Activated B cell treated with CpG ODN at 0.5 μM for 24 hours (primary cell): ENCODE results near the gene OTOA. TPM values are rescaled to one million over a fixed set of nuclear protein-coding genes. Genes with fewer than 3 reads are reported as not detected.
"Not testable (repeated sequence)": the region's sequence is repeated elsewhere in the genome, so short reads cannot be mapped to it uniquely, and the experiment has no call there.

Source experiments
- ATAC-seq: fragments of 200-7000 bp; cut with Tn5 transposase; one replicate; pipeline ENCODE4 v1.10.0; 2021; ENCODE audit warnings: low read depth, mild to moderate bottlenecking, moderate library complexity
- CTCF ChIA-PET: fragments of 350-600 bp; sonication (Branson Sonifier 250); formaldehyde crosslinking; loops from one replicate; lab custom pipeline; 2021; ENCODE audit warnings: antibody characterized with exemption; lab: Charles Lee
- POLR2A ChIA-PET: fragments of 350-600 bp; sonication (Branson Sonifier 250); formaldehyde crosslinking; loops from one replicate; lab custom pipeline; 2021; ENCODE audit warnings: antibody characterized with exemption; lab: Charles Lee
- DNase-seq: peaks from one replicate; pipeline ENCODE4 v3.0.0; 2022
- H3K27ac Mint-ChIP-seq: one replicate; pipeline ENCODE4 v1.8.0; 2020; ENCODE audit warnings: mixed read lengths
- H3K27me3 Mint-ChIP-seq: one replicate; pipeline ENCODE4 v1.8.0; 2021; ENCODE audit warnings: mixed read lengths
- H3K36me3 Mint-ChIP-seq: one replicate; pipeline ENCODE4 v1.8.0; 2021; ENCODE audit warnings: low read depth, mixed read lengths
- H3K4me1 Mint-ChIP-seq: one replicate; pipeline ENCODE4 v1.8.0; 2021; ENCODE audit warnings: mixed read lengths
- H3K4me3 Mint-ChIP-seq: one replicate; pipeline ENCODE4 v1.8.0; 2020; ENCODE audit warnings: mild to moderate bottlenecking, mixed read lengths
- H3K9me3 Mint-ChIP-seq: one replicate; pipeline ENCODE4 v1.8.0; 2020; ENCODE audit warnings: mixed read lengths
- CTCF ChIP-seq: fragments of 200-600 bp; IDR thresholded peaks from one replicate; pipeline ENCODE4 v1.8.0; 2022; ENCODE audit warnings: antibody characterized with exemption, mild to moderate bottlenecking
- intact Hi-C: fragments of 100-400 bp; cut with micrococcal nuclease; formaldehyde crosslinking; loops from one replicate; pipeline ENCODE4 v1.15.1; 2024
- total RNA-seq: library from RNA; stranded (reverse); gene quantifications from 2 replicates; pipeline ENCODE4 v1.2.3, GENCODE V29; 2022

OTOA gene
- total RNA-seq, 1 donor from 2014 or later, result 0.60 TPM

DNA sequence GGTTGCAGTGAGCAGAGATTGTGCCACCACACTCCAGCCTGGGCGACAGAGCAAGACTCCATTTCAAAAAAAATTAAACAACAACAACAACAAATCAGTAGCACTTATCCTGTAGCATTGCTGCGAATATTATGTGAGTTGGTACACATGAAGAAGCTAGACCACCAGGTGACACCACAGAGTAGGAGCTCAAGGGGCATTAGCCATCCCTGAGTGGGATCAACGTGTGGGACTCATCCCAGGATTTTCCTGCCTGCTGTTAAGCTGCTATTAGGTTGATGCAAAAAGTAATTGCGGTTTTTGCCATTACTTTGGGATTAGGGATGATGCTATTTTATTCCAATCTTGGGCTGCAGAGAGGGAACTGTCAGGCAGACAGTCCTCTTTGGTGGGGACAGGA lies 47.2 kb downstream of the OTOA start:
- intact Hi-C loops, result no loop called here
- H3K36me3 Mint-ChIP-seq, result no peaks in the 10 kb centered on the region
- no peak for TF ChIP-seq CTCF
- CTCF ChIA-PET, result interaction anchor here (0.7 to 1.7 kb wide), 3 partner anchors 90 to 128 kb away, joined by 3 to 7 read pairs (median 3); no protein-coding TSS in a partner anchor
- H3K4me3 Mint-ChIP-seq, result no peak overlapping the region
- peaks cover 2% of the 10 kb centered on the region for H3K4me1 Mint-ChIP-seq
- POLR2A ChIA-PET, result no interaction called here
- no peak for DNase-seq
- no peak overlapping the region for H3K27ac Mint-ChIP-seq
- H3K27me3 Mint-ChIP-seq, result no peaks in the 10 kb centered on the region
- no peaks in the 10 kb centered on the region for H3K9me3 Mint-ChIP-seq
- no peak for ATAC-seq

GRCh38 chr16:21713549-21714368 lies 50.0 kb downstream of the OTOA start:
- Mint-ChIP-seq H3K27ac (peak overlapping the region; percentile 14), H3K36me3 (no peaks in the 10 kb centered on the region), H3K9me3 (no peaks in the 10 kb centered on the region), H3K4me1 (no peaks in the 10 kb centered on the region), H3K4me3 (no peak overlapping the region), H3K27me3 (no peaks in the 10 kb centered on the region)
- TF ChIP-seq CTCF, result no peak
- DNase-seq (no peak), ATAC-seq (no peak)
- intact Hi-C loops, result no loop called here
- CTCF ChIA-PET, result interaction anchor here (1.5 kb wide), 1 partner anchor 131 kb away, joined by 4 read pairs; no protein-coding TSS in a partner anchor
- POLR2A ChIA-PET, result no interaction called here

DNA sequence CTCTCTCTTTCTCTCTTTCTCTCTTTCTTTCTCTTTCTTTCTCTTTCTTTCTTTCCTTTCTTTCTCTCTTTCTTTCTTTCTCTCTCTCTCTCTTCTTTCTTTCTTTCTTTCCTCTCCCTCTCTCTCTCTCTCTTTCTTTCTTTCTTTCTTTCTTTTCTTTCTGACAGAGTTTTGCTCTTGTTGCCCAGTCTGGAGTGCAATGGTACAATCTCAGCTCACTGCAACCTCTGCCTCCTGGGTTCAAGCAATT lies 50.5 kb downstream of the OTOA start:
- H3K27me3 Mint-ChIP-seq, DNase-seq, ATAC-seq, H3K9me3 Mint-ChIP-seq, H3K4me3 Mint-ChIP-seq, CTCF ChIA-PET, intact Hi-C loops, H3K4me1 Mint-ChIP-seq, H3K36me3 Mint-ChIP-seq, POLR2A ChIA-PET: not testable (repeated sequence)
- peak overlapping the region; percentile 14 for H3K27ac Mint-ChIP-seq

DNA sequence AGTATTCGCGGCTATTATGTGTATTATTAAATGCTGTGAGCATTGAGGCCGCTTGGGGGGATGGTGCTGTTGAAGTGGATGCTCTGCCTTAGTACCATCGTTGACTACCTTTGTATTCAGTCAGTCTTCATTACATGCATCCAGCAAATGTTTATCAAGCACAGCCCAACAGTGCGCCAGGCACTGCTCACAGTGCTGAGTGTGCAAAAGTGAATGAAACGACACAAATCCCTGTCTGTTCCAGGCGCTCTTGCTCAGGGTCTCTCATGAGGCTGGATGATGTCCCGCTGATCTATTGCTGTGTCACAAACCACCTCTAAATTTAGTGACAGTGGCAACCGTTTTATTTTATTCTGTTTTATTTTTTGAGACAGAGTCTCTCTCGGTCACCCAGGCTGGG lies 53.8 kb downstream of the OTOA start:
- CTCF ChIA-PET, result interaction anchor here (1.1 kb wide), 1 partner anchor 9 kb away, joined by 3 read pairs; no protein-coding TSS in a partner anchor
- intact Hi-C loops, result no loop called here
- H3K4me3 Mint-ChIP-seq, result no peak overlapping the region
- no peak overlapping the region for H3K27ac Mint-ChIP-seq
- TF ChIP-seq CTCF, result no peak
- DNase-seq (no peak), ATAC-seq (no peak)
- POLR2A ChIA-PET, result no interaction called here
- H3K4me1 Mint-ChIP-seq, result peaks cover 7% of the 10 kb centered on the region
- no peaks in the 10 kb centered on the region for H3K27me3 Mint-ChIP-seq
- H3K9me3 Mint-ChIP-seq, result no peaks in the 10 kb centered on the region
- H3K36me3 Mint-ChIP-seq, result no peaks in the 10 kb centered on the region

DNA sequence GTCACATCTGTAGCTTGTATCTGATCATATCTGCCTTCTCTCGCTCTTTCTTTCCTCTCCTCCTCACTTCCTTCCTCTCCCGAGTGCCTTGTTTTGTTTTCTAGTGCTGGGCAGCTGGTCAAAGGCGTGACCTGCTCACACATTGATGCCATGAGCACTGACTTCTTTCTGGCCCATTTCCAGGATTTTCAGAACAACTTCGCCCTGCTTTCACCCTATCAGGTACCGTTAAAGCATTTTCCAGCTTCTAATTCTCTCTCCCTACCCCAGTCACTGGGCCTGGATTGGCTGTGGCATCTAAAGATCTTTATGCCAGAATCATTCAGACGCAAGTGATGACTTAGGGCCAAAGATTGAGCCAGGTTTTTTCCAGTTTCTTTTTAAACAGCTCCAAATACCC lies 55.5 kb downstream of the OTOA start:
- no peaks in the 10 kb centered on the region for H3K27me3 Mint-ChIP-seq
- ChIA-PET CTCF (interaction anchor here (0.7 kb wide), 1 partner anchor 78 kb away, joined by 5 read pairs; no protein-coding TSS in a partner anchor), POLR2A (interaction anchor here (0.7 kb wide), 1 partner anchor 15 kb away, joined by 5 read pairs; no protein-coding TSS in a partner anchor)
- no peak for TF ChIP-seq CTCF
- no peak for DNase-seq
- H3K9me3 Mint-ChIP-seq, result peaks cover 5% of the 10 kb centered on the region
- no peak overlapping the region for H3K27ac Mint-ChIP-seq
- peaks cover 11% of the 10 kb centered on the region for H3K4me1 Mint-ChIP-seq
- intact Hi-C loops, result no loop called here
- no peak for ATAC-seq
- H3K36me3 Mint-ChIP-seq, result no peaks in the 10 kb centered on the region
- H3K4me3 Mint-ChIP-seq, result no peak overlapping the region
